HCT116 (cell line): Measurements from ENCODE around the gene NEDD4L.

Experiments used
- CTCF ChIP-seq, 3 experiments: fragments of 200-600 bp in 1 of 3; sonication (generic) in 1 of 3; IDR thresholded peaks in 2 of 3; conservative IDR thresholded peaks in 1 of 3; 2 replicates each; pipeline ENCODE4 v1.5.1; 2012 to 2017; ENCODE audit warnings: low read depth in 2 of 3, low read length in 2 of 3, antibody characterized with exemption in 1 of 3, borderline replicate concordance in 1 of 3, control low read depth in 1 of 3, mild to moderate bottlenecking in 1 of 3, mixed read lengths in 1 of 3, mixed run types in 1 of 3, moderate library complexity in 1 of 3; ENCODE audit not compliant: insufficient read depth in 1 of 3
- MAX ChIP-seq: IDR thresholded peaks from 2 replicates; pipeline ENCODE4 v1.6.1; 2012
- POLR2A ChIP-seq: IDR thresholded peaks from 2 replicates; pipeline ENCODE4 v1.7.0; 2011; ENCODE audit warnings: borderline replicate concordance; ENCODE audit not compliant: insufficient read depth, insufficient read length; ENCODE audit errors: extremely low read depth

GRCh38 chr18:58052960-58053359 lies 8.9 kb downstream of the NEDD4L start:
- TF ChIP-seq CTCF (IDR thresholded peaks at IDR 0.05 in 2 of 3, conservative IDR thresholded peaks at IDR 0.05 in 1 of 3; ENCODE audit: borderline replicate concordance in 1 of 3, insufficient read depth in 1 of 3, low read depth in 2 of 3, low read length in 2 of 3) (no peak), POLR2A (no peak), MAX (no peak)
